Fibroblast of villous mesenchyme (primary cell): ENCODE data around the gene INAVA. TPM values are rescaled to one million over a fixed set of nuclear protein-coding genes. Genes with fewer than 3 reads are reported as not detected.

Experiments
- DNase-seq: peaks from one replicate; pipeline ENCODE4 v3.0.0-alpha.2; 2010; ENCODE audit warnings: low read depth
- H3K4me3 ChIP-seq: 2 replicates; pipeline ENCODE4 v1.5.1; 2011; ENCODE audit warnings: low read depth, mild to moderate bottlenecking, low read length
- CTCF ChIP-seq: IDR thresholded peaks from 2 replicates; pipeline ENCODE4 v1.5.1; 2012; ENCODE audit warnings: low read depth, mild to moderate bottlenecking, low read length; ENCODE audit not compliant: insufficient read depth
- total RNA-seq: library from RNA; depleted of rRNA; stranded (reverse); fragments of >200 nt; gene quantifications from 2 replicates; pipeline ENCODE4 v1.2.3, GENCODE V29; 2012

Gene INAVA
- total RNA-seq, 1 donor = not detected

GRCh38 chr1:200875416-200875815 lies 19.3 kb upstream of the INAVA start:
- no peak for DNase-seq
- no peak for TF ChIP-seq CTCF
- H3K4me3 ChIP-seq = no peak overlapping the region

- no peak for DNase-seq
- TF ChIP-seq CTCF = no peak
- H3K4me3 ChIP-seq = no peak overlapping the region
Measured at GRCh38 chr1:200877010-200877409, 17.7 kb upstream of the INAVA start.

- no peak for DNase-seq
- no peak for TF ChIP-seq CTCF
- no peak overlapping the region for H3K4me3 ChIP-seq
Measured at GRCh38 chr1:200877839-200878551, 16.7 kb upstream of the INAVA start.

DNA sequence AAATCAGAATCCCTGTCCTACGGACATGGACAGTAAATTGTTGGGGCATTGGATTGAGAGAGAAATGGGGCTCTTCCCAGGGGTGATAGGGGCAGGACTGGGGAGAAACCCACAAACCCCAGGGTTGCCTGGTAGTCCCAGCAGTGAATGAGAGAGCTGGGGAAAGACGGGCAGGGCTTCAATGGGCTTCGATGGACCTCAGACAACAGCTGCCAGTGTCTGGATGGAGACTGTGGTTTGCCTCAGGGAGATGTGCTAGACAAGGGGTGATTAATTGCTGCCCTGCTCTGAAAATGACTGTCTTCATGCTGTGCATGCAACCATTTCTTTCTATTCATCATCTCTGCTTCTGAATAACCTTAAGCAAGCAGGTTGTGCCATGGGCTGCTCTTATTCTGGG lies 14.5 kb upstream of the INAVA start:
- no peak for TF ChIP-seq CTCF
- DNase-seq = no peak
- no peak overlapping the region for H3K4me3 ChIP-seq

GRCh38 chr1:200883118-200883517 lies 11.6 kb upstream of the INAVA start:
- TF ChIP-seq CTCF = no peak
- DNase-seq = no peak
- no peak overlapping the region for H3K4me3 ChIP-seq

DNA sequence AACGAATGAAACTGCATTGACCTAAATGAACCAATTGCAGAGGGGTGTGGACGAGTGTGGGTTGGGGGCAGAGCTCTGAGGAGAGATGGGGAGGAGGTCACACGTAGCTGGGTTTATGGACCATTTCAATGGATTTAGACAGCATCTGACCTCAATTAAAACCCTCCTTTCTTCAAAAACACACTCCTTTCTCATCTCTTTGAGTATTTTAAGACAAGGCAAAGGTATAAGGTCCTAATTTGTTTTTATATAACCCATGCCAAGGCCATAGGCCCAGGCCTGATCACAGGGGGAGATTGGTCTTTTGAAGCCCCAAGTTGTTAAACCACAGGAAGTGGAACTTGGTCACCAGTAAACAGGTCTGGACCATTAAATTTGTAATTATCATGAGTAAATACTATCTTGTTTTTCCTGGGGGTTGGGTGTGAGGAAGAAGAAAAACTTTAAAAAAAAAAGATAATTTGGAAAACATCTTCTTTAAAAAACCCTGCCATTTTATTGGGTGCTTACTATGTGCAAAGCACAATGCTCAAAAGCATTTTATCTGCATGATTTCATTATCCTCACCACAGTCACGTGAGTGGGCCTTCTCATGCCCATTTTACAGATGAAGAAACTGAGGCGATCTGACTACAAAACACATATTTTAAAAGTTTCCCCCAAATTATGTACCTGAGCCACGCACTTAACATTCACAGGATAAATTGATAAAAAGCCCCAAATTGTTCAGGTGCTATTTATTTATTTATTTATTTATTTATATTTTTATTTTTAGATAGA lies 8.9 kb upstream of the INAVA start:
- no peak overlapping the region for H3K4me3 ChIP-seq
- no peak for TF ChIP-seq CTCF
- no peak for DNase-seq
